ENCODE data around the gene CDKN3. TPM values are rescaled to one million over a fixed set of nuclear protein-coding genes. Genes with fewer than 3 reads are reported as not detected.
"Not testable (repeated sequence)": the region's sequence is repeated elsewhere in the genome, so short reads cannot be mapped to it uniquely, and the experiment has no call there.

The CDKN3 gene
- polyA plus RNA-seq, 4 donors, result 2.2 to 56.3 (median 13.2) TPM

DNA sequence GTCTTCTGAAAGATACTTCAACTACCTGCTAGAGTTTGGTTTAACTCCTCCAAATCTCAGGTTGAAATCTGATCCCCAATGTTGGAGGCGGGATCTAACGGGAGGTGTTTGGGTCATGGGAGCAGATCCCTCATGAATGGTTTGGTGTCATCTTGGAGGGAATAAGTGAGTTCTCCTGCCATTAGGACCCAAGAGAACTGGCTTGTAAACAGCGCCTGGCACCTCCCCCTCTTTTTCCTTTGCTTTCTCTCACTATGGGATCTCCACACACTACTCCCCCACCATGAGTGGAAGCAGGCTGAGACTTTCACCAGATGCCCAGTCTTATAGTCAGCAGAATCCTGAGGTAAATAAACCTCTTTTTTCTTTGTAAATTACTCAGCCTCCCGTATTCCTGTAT lies 41.9 kb downstream of the CDKN3 start:
- 82 to 91% (median 88%) methylated on average over 4 of the region's 4 CpGs for WGBS, 3 donors
- Histone ChIP-seq H3K4me3 (ENCODE audit: low read depth in 1 of 3, low read length in 3 of 3) (no peak overlapping the region), H3K36me3 (ENCODE audit: control insufficient read depth in 3 of 3, insufficient read depth in 2 of 3, low read depth in 1 of 3, low read length in 3 of 3) (no peaks in the 10 kb centered on the region), H3K9me3 (ENCODE audit: control insufficient read depth in 2 of 2, insufficient read depth in 1 of 2, low read depth in 1 of 2, low read length in 1 of 2) (no peaks in the 10 kb centered on the region), H3K27ac (ENCODE audit: low read depth in 1 of 3, low read length in 2 of 3) (no peak overlapping the region), H3K27me3 (ENCODE audit: control insufficient read depth in 3 of 3, insufficient read depth in 3 of 3, low read length in 3 of 3) (no peaks in the 10 kb centered on the region), H3K4me1 (ENCODE audit: control insufficient read depth in 3 of 3, insufficient read depth in 2 of 3, low read depth in 1 of 3, low read length in 2 of 3) (peaks cover 2 to 5% (median 4%) of the 10 kb centered on the region in 3 donors)
- no peak for FAIRE-seq
- no peak for DNase-seq

DNA sequence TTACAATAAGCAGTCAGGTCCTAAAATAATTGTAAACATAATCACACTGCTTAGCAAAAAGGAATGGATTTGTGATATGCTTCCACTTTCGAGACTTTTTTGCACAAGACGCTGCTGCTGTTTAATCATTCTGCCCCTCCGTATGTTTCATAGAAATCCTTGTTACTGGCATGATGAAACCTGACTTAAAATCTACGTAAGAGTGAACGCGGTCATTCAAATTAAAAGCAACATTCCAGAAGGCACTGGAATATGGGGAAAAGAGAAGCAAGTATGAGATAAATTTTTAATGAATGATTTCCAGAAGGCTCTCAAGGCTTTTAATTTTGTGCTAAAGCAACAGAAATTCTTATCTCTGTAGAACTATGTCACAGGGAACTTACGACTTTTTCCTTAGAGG lies 43.2 kb downstream of the CDKN3 start:
- Histone ChIP-seq H3K27me3 (ENCODE audit: control insufficient read depth in 3 of 3, insufficient read depth in 3 of 3, low read length in 3 of 3) (no peaks in the 10 kb centered on the region), H3K4me3 (ENCODE audit: low read depth in 1 of 3, low read length in 3 of 3) (peak overlapping the region; percentile 68 to 77 (median 76)), H3K36me3 (ENCODE audit: control insufficient read depth in 3 of 3, insufficient read depth in 2 of 3, low read depth in 1 of 3, low read length in 3 of 3) (no peaks in the 10 kb centered on the region), H3K4me1 (ENCODE audit: control insufficient read depth in 3 of 3, insufficient read depth in 2 of 3, low read depth in 1 of 3, low read length in 2 of 3) (peaks cover 2 to 5% (median 4%) of the 10 kb centered on the region in 3 donors), H3K27ac (ENCODE audit: low read depth in 1 of 3, low read length in 2 of 3) (peak overlapping the region; percentile 91 to 94 (median 92)), H3K9me3 (ENCODE audit: control insufficient read depth in 2 of 2, insufficient read depth in 1 of 2, low read depth in 1 of 2, low read length in 1 of 2) (no peaks in the 10 kb centered on the region)
- DNase-seq (no peak), FAIRE-seq (no peak)
- 23 to 52% (median 39%) methylated on average over 7 of the region's 7 CpGs for WGBS, 3 donors

DNA sequence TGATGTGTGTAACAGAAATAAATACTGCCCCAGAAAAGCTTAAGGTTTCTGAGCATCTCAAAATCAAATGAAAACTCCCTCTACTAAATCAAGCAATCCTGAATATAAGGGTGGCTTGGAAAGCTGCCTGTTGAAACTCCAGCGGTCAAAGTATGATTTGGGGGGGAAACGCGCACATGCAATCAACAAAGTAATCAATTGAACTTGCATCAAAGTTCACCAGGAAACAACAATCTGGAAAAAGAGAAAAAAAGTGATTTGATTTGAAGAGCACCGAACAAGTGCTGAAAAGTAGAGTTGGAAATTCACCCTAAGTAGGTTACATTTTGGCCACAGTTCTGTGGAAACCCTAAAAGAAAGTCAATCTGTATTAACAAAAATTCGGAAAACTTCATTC lies 43.7 kb downstream of the CDKN3 start:
- Histone ChIP-seq H3K27ac (ENCODE audit: low read depth in 1 of 3, low read length in 2 of 3) (peak overlapping the region; percentile 91 to 94 (median 92)), H3K4me3 (ENCODE audit: low read depth in 1 of 3, low read length in 3 of 3) (peak overlapping the region; percentile 68 to 77 (median 76)), H3K36me3 (ENCODE audit: control insufficient read depth in 3 of 3, insufficient read depth in 2 of 3, low read depth in 1 of 3, low read length in 3 of 3) (no peaks in the 10 kb centered on the region), H3K27me3 (ENCODE audit: control insufficient read depth in 3 of 3, insufficient read depth in 3 of 3, low read length in 3 of 3) (no peaks in the 10 kb centered on the region), H3K9me3 (ENCODE audit: control insufficient read depth in 2 of 2, insufficient read depth in 1 of 2, low read depth in 1 of 2, low read length in 1 of 2) (no peaks in the 10 kb centered on the region), H3K4me1 (ENCODE audit: control insufficient read depth in 3 of 3, insufficient read depth in 2 of 3, low read depth in 1 of 3, low read length in 2 of 3) (peaks cover 2 to 4% (median 3%) of the 10 kb centered on the region in 3 donors)
- DNase-seq (peak; percentile 45 to 60), FAIRE-seq (no peak)
- WGBS, 3 donors, result 1 to 3% (median 2%) methylated on average over 5 of the region's 5 CpGs

DNA sequence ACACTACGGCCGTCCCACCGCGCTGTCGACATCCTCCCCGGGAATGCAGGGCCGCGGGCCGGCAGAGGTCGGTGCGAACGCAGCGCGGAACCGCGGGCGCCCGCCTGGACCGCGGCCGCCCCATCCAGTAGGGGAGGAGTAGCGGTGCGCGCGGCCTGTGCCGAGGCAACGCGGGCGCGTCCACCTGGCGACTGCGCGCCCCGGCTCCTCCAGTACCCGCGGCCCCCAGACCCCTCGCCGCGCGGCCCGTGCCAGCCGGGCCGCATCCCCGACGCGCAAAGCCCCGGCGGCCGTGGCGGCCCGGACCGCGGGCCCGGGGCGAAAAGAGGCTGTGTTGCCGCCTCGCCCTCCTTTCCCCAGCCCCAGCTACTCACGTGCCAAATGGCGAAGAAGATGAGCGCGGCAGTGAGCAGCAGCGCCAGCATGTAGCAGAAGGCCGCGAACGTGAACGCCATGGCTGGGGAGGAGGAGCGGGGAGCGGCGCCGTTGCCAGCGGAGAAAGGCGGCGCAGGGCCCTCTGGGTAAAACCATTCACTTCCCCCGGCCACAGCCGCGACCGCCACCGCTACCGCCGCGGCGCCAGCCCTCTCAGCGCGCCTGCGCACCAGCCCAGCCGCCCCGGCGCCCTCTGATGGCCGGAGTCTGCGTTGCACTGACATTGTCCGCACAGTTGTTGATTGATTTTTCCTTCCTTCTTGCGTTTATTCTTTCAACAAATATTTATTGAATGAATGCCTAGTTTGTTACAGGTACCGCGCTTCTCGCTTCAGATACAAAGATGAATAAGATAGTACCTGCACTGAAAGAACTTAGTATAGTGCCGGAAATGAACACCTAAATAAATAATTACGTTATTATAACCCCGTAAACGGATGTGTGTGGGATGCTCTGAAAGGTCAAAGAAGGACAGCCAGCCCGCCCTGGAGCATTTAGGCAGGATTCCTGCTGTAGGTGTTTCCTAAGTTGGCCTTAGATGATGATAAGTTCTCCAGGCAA lies 44.4 kb downstream of the CDKN3 start, which contains the start of gene CNIH1:
CNIH1 (minus strand) TSS at position 502 of the 996 bp plus-strand sequence; CDS start at position 455, 47 bp downstream.
- Histone ChIP-seq H3K9me3 (ENCODE audit: control insufficient read depth in 2 of 2, insufficient read depth in 1 of 2, low read depth in 1 of 2, low read length in 1 of 2) (no peaks in the 10 kb centered on the region), H3K4me1 (ENCODE audit: control insufficient read depth in 3 of 3, insufficient read depth in 2 of 3, low read depth in 1 of 3, low read length in 2 of 3) (peaks cover 2 to 6% (median 2%) of the 10 kb centered on the region in 3 donors), H3K36me3 (ENCODE audit: control insufficient read depth in 3 of 3, insufficient read depth in 2 of 3, low read depth in 1 of 3, low read length in 3 of 3) (no peaks in the 10 kb centered on the region), H3K27me3 (ENCODE audit: control insufficient read depth in 3 of 3, insufficient read depth in 3 of 3, low read length in 3 of 3) (no peaks in the 10 kb centered on the region), H3K4me3 (ENCODE audit: low read depth in 1 of 3, low read length in 3 of 3) (peak within 1 kb of the TSS; percentile 68 to 77 (median 76)), H3K27ac (ENCODE audit: low read depth in 1 of 3, low read length in 2 of 3) (peak within 1 kb of the TSS; percentile 91 to 94 (median 92))
- no peak for FAIRE-seq
- DNase-seq, result peak; percentile 90 to 97
- 0% methylated on average over 95 to 100 of the region's 100 CpGs for WGBS, 3 donors

DNA sequence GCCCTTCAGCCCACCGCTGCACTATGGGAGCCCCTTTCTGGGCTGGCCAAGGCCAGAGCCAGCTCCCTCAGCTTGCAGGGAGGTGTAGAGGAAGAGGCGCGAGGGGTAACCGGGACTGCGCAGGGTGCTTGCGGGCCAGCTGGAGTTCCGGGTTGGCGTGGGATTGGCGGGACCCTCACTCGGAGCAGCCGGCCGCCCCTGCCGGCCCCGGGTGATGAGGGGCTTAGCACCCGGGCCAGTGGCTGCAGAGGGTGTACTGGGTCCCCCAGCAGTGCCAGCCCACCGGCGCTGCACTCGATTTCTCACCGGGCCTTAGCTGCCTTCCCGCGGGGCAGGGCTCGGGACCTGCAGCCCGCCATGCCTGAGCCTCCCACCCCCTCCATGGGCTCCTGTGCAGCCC lies 46.2 kb downstream of the CDKN3 start:
- H3K27ac ChIP-seq (ENCODE audit: low read depth in 1 of 3, low read length in 2 of 3); H3K27me3 ChIP-seq (ENCODE audit: control insufficient read depth in 3 of 3, insufficient read depth in 3 of 3, low read length in 3 of 3); DNase-seq; H3K36me3 ChIP-seq (ENCODE audit: control insufficient read depth in 3 of 3, insufficient read depth in 2 of 3, low read depth in 1 of 3, low read length in 3 of 3); H3K9me3 ChIP-seq (ENCODE audit: control insufficient read depth in 2 of 2, insufficient read depth in 1 of 2, low read depth in 1 of 2, low read length in 1 of 2); H3K4me3 ChIP-seq (ENCODE audit: low read depth in 1 of 3, low read length in 3 of 3); FAIRE-seq: not testable (repeated sequence)
- H3K4me1 ChIP-seq (ENCODE audit: control insufficient read depth in 3 of 3, insufficient read depth in 2 of 3, low read depth in 1 of 3, low read length in 2 of 3), result peaks cover 4 to 16% (median 10%) of the 10 kb centered on the region in 3 donors
- 97 to 98% (median 97%) methylated on average over 15 to 22 of the region's 23 CpGs for WGBS, 3 donors

DNA sequence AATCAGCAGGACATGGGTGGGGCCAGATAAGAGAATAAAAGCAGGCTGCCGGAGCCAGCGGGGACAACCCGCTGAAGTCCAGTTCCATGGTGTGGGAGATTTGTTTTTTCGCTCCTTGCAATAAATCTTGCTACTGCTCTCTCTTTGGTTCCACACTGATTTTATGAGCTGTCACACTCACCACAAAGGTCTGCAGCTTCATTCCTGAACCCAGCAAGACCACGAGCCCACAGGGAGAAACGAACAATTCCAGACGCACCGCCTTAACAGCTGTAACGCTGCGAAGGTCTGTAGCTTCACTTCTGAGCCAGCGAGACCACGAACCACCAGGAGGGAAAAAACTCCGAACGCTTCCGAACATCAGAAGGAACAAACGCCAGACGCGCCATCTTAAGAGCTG lies 47.2 kb downstream of the CDKN3 start:
- DNase-seq (no peak), FAIRE-seq (no peak)
- 86 to 94% (median 93%) methylated on average over 18 of the region's 18 CpGs for WGBS, 3 donors
- no peak overlapping the region for H3K4me3 ChIP-seq (ENCODE audit: low read depth in 1 of 3, low read length in 3 of 3)
- H3K36me3 ChIP-seq (ENCODE audit: control insufficient read depth in 3 of 3, insufficient read depth in 2 of 3, low read depth in 1 of 3, low read length in 3 of 3), result no peaks in the 10 kb centered on the region
- H3K4me1 ChIP-seq (ENCODE audit: control insufficient read depth in 3 of 3, insufficient read depth in 2 of 3, low read depth in 1 of 3, low read length in 2 of 3), result peaks cover 4 to 16% (median 10%) of the 10 kb centered on the region in 3 donors
- H3K27ac ChIP-seq (ENCODE audit: low read depth in 1 of 3, low read length in 2 of 3), result no peak overlapping the region
- no peaks in the 10 kb centered on the region for H3K27me3 ChIP-seq (ENCODE audit: control insufficient read depth in 3 of 3, insufficient read depth in 3 of 3, low read length in 3 of 3)
- no peaks in the 10 kb centered on the region for H3K9me3 ChIP-seq (ENCODE audit: control insufficient read depth in 2 of 2, insufficient read depth in 1 of 2, low read depth in 1 of 2, low read length in 1 of 2)

DNA sequence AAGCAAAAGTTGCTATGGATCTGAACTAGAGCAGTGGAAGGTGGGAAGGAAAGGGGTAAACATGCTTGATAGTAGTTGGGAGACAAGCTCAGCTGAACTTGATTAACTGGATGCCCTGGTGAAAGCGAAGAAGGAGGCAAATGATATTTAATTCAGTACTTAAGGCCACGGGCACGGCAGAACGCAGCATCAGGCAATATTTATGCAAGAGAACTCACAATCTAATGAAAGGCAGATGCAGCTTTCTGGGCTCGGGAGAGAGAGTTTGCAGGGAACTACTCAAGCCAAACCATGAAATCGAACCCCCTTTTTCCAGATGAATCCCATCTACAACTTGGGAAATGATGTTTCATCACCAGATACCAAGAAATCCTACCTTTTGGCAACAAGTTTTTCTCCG lies 47.9 kb downstream of the CDKN3 start:
- FAIRE-seq (no peak), DNase-seq (no peak)
- no peak overlapping the region for H3K4me3 ChIP-seq (ENCODE audit: low read depth in 1 of 3, low read length in 3 of 3)
- H3K4me1 ChIP-seq (ENCODE audit: control insufficient read depth in 3 of 3, insufficient read depth in 2 of 3, low read depth in 1 of 3, low read length in 2 of 3), result peaks cover 4 to 16% (median 10%) of the 10 kb centered on the region in 3 donors
- H3K36me3 ChIP-seq (ENCODE audit: control insufficient read depth in 3 of 3, insufficient read depth in 2 of 3, low read depth in 1 of 3, low read length in 3 of 3), result no peaks in the 10 kb centered on the region
- H3K27ac ChIP-seq (ENCODE audit: low read depth in 1 of 3, low read length in 2 of 3), result no peak overlapping the region
- no peaks in the 10 kb centered on the region for H3K9me3 ChIP-seq (ENCODE audit: control insufficient read depth in 2 of 2, insufficient read depth in 1 of 2, low read depth in 1 of 2, low read length in 1 of 2)
- no peaks in the 10 kb centered on the region for H3K27me3 ChIP-seq (ENCODE audit: control insufficient read depth in 3 of 3, insufficient read depth in 3 of 3, low read length in 3 of 3)
- 91 to 93% (median 92%) methylated on average over 7 of the region's 7 CpGs for WGBS, 3 donors

DNA sequence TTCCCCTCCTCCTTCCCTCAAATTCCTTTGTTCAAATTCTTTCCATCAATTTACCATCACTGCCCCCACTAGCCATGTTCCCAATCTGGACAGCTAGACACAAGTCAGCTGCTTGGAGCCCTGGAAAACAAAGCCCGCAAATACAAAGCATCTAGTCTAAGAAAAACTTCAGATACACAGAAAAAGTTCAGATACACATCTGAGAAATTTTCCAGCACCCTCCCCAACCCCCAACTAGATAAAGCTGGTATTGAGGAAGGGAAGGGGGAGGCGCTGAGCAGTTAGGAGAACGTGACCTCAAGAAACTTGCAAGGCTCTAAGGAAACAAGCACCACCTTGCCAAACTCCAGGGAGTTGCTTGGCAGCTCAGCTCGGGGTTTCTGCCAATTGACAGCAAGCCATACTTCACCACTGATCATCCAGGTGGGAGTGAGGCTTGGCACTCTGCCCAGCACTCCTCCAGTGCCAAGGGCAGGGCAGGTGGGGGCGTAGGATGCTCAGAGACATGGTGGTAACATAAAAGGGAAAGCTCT lies 49.4 kb downstream of the CDKN3 start:
- Histone ChIP-seq H3K4me3 (ENCODE audit: low read depth in 1 of 3, low read length in 3 of 3) (no peak overlapping the region), H3K4me1 (ENCODE audit: control insufficient read depth in 3 of 3, insufficient read depth in 2 of 3, low read depth in 1 of 3, low read length in 2 of 3) (peaks cover 4 to 16% (median 6%) of the 10 kb centered on the region in 3 donors), H3K27ac (ENCODE audit: low read depth in 1 of 3, low read length in 2 of 3) (peak overlapping the region; percentile 65 to 80 (median 75)), H3K36me3 (ENCODE audit: control insufficient read depth in 3 of 3, insufficient read depth in 2 of 3, low read depth in 1 of 3, low read length in 3 of 3) (no peaks in the 10 kb centered on the region), H3K27me3 (ENCODE audit: control insufficient read depth in 3 of 3, insufficient read depth in 3 of 3, low read length in 3 of 3) (no peaks in the 10 kb centered on the region), H3K9me3 (ENCODE audit: control insufficient read depth in 2 of 2, insufficient read depth in 1 of 2, low read depth in 1 of 2, low read length in 1 of 2) (no peaks in the 10 kb centered on the region)
- WGBS, 3 donors, result 20 to 30% (median 24%) methylated on average over 5 of the region's 5 CpGs
- FAIRE-seq, result no peak
- DNase-seq, result peak; percentile 29 to 53

Measured in small intestine (tissue), 7 donors.